Hippocampal formation (tissue), 2 donors: ENCODE data around the gene BAMBI.
A peak's percentile ranks its signal among the peaks of the same experiment; 100 is the strongest.

Source experiments
- DNase-seq, 2 donors: peaks; one replicate each; lab custom pipeline; 2025; lab: John Stamatoyannopoulos, UW

The BAMBI gene

DNA sequence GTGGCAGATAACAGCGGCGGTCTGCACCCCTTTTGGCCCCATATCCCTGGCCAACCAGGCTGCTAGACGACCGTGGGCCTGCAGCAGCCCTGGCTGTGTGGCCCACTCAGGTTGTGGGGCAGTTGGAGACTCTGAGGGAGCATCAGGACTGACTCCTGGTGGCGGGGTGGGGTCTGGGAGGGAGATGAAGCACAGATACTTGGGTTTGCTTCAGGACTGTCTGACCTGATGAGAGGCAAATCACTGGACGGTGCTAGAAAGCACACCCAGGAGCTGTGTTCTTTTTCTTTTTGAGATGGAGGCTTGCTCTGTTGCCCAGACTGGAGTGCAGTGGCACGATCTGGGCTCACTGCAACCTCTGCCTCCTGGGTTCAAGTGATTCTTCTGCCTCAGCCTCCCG lies 28.2 kb downstream of the BAMBI start:
- no peak for DNase-seq

DNA sequence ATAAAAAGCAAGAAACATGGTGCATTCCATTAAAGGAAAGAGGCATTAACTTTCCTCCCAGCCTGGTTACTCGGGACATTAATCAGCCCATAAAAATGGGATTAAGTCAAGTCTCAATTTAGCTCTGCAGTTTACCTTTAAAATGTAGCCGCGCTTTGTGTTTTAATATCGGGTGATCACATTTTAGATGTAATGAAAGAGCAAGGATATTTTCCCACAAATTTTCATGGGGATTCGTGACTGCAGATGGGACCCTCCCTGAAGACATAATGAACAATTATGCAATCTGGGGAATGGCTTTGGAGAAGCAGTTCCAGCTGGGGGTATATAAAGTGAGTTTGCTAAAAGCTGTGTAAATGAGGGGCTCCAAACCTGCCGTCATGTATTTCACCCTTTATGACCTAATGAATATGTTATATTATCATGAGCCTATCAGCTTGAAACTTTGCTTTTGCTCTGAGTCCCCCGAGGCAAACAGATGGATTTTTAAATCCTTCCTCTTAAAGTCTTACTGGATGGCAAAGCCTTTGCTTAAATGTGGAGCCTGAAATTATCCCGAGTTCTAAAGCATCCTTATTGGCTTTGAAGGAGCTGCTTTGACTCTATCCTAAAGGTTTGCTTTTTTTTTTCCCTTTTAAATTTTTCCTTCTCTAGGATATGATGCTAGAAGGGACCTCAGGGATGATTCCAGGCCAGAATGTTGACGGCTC lies 31.8 kb downstream of the BAMBI start:
- no peak for DNase-seq

DNA sequence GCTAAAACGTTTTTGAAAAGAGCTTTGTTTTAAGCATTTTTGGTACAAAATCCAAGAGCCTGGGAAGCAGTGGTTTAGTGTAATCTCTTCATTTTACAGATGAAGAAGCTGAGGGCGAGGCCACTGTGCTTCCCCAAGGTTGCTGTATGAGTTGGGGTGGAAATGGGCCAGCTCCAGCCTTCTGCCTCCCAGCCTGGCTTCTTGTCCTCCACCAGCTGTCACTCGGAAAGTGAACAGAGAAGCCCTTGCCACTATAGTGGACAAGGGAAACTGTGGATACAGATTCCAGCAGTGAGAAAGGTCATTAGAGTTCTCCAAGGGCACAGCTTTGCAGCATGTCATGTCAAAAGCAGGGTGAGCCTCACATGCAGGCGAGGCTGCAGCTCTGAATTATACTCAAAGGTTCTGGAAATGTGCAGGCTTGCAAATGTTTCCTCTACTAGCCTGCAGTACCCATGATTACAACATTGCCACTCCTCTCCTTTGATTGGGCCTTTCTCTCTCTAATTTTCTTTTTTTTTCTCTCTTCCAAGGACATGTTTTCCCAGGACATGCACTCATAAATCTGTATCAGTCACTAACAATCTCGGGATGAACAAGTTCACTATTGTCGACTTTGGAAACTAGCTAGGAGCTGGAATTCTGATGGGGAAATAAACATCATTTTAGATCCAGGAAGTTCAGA lies 33.0 kb downstream of the BAMBI start:
- DNase-seq: no peak

DNA sequence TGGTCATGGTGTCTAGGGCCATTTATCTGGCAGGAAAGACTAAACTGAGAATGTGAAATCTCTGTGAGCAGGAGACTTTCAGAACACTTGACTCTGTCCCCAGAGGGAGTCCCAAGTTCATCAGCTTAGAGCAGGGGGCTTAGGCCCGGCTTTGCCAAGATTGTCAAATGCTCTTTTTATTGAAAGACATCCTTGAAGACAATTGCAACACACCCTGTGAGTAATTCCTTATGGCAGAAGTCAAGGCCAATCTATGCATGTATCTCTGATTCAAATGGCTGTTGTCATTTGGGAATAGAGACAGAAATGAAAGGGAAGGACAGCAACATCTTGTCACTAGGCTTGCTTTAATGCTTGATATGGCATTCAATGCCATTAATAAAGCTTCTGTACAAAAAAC lies 33.7 kb downstream of the BAMBI start:
- no peak for DNase-seq

DNA sequence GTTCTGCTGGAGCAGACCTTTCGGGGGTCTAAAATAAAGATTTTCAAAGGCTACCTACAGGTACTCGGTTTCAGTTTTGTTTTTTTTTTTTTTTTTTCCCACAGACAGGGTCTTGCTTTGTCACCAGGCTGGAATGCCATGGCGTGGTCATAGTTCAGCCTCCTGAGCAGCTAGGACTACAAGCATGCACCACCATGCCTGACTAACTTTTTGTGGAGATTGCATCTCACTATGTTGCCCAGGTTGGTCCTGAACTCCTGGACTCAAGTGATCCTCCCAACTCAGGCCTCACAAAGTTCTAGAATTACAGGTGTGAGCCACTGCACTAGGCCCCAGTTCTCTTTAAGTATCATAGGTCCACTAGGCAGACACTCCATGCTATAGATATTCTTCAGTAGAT lies 34.5 kb downstream of the BAMBI start:
- no peak for DNase-seq

DNA sequence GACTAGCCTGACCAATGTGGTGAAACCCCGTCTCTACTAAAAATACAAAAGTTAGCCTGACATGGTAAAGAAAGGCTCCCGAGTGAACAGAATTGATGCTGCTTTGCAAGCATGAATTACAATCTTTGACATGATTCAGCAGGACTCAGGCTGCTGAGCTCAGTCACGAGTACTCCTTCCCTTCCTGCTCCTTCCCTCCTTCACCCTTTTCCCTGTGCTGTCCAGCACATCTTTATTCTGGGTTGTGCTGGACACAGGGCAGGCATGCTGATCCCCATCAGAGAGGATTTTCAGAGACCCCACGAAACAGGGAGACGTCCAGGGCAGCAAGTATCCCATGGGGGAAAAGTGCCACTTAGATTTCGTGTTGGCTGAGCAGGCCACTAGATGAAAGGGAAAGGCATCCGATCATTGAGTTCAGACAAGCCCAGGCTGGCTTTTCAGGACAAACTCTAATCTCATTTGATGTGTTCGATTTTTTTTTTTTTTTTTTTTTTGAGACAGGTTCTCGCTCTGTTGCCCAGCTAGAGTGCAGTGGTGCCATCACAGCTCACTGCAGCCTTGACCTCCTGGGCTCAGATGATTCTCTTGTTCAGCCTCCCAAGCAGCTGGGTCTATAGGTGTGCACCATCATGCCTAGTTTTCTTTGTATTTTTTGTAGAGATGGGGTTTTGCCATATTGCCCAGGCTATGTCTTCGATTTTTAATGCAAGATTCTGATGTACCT lies 36.5 kb downstream of the BAMBI start:
- no peak for DNase-seq

DNA sequence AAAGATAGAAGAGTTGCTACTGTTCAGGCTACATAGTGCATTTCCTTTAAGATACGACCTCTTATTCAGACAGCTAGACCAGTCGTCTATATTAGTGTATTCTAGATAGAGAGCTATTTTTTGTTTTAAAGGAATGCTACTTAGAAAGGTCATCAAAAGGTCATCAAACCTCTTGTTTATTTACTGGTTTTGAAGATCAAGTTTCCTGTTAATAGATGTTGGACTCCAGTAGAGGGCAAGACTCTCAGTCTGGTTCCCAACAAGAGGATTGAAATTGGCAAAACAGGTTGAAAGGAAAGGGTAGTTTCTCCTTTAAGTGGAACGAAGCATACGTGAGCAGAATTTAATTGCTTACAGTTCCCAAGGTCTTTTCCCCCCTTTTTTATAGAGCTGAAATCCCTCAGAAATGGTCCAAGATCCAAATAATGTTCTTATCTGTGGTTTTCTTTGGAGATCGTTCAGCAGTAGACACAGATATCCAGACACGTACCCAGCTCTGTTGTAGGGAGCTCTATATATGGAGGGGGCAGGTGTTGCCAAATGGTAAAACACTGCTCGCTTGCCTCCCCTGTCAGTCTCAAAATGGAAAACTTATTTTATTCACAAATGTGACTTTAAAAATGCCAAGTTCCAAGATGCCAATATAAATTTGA lies 37.2 kb downstream of the BAMBI start:
- DNase-seq: no peak

DNA sequence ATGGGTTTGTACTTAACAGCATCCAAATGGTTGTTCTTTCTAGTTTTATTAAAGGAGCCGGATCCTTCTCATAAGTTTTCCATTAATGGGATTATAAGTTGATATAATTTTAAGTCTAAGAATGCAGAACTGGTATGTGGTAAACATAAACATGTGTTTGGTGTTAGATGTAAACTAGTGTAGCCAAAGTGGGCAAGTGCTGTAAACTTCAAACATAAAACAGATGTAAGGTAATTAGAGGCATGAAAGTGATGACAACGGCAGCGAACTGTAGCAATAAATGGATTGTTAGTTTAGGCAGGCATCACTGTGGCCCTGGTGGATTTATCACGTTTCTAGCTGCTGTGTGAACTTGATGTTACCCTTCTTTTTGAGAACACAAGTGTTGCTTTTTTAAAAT lies 37.9 kb downstream of the BAMBI start:
- DNase-seq: no peak

DNA sequence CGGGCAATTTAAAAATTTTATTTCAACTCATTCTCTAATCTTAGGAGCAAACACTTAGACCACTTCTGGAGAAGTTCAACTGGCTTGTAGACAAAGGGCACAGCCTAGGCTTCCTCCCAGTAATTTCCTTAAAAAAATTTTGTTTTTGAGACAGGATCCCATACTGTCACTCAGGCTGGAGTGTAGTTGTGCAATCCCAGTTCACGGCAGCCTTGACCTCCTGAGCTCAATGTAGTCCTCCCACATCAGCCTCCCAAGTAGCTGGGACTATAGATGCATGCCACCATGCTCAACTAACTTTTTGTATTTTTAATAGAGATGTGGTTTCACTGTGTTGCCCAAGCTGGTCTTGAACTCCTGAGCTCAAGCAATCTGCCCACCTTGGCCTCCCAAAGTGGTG lies 38.4 kb downstream of the BAMBI start:
- no peak for DNase-seq

DNA sequence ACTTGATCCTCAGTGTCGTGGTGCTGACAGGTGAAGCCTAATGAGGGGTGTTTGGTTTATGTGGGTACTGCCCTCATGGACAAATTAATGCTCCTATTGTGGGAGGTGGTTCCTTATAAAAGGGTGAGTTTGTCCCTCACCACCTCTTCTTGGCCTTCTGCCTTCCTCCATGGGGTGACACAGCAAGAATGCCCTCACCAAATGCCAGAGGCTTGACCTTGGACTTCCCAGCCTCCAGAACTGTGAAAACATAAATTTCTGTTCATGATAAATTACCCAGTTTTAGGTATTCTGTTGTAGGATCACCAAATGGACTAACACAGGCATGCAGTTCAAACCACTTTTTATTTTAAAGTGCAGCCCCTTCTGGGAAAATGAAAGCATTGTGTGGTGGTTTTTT lies 39.4 kb downstream of the BAMBI start:
- DNase-seq: no peak

DNA sequence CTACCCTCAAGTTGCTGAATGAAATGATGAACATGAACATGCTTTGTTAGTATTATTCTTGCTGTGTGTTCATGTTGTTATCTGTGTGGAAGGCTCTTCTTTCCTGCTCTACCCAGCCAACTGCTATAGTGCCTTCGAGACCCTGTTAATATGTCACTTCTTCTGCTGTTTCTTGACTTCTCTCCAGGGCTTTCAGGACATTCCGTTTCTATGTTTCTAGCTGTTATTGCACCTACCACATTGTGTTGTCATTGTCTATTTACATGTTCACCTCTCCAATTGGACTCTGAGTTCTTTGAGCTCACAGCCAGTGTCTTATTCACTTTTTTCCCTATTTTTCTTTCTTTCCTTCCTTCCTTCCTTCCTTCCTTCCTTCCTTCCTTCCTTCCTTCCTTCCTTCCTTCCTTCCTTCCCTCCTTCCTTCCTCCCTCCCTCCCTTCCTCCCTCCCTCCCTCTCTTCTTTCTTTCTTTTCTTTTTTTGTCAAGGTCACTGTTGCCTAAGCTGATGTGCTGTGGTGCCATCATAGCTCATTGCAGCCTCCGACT lies 40.4 kb downstream of the BAMBI start:
- no peak for DNase-seq

DNA sequence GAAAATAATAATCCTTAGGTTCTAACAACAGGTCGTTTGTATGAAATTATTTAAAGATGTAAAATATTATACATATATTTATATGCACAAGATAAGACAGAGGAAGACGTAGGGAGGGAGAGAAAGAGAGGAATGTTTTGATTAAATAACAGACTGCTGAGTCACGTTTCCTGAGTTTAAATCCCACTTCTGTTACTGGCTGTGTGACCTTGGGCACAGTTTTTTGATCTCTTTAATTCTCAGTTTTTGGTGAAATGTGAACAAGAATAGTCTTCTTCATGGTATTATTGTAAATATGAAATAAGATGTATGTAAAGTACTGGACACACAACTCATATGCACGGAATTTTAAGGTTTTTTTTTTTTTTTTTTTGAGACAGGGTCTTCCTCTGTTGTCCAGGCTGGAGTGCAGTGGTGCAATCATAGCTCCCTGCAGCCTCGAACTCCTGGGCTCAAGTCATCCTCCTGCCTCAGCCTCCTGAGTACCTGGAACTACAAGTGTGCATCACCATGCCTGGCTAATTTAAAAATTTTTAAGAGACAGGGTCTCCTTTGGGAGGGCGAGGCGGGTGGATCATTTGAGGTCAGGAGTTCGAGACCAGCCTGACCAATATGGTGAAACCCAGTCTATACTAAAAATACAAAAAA lies 42.6 kb downstream of the BAMBI start:
- no peak for DNase-seq

DNA sequence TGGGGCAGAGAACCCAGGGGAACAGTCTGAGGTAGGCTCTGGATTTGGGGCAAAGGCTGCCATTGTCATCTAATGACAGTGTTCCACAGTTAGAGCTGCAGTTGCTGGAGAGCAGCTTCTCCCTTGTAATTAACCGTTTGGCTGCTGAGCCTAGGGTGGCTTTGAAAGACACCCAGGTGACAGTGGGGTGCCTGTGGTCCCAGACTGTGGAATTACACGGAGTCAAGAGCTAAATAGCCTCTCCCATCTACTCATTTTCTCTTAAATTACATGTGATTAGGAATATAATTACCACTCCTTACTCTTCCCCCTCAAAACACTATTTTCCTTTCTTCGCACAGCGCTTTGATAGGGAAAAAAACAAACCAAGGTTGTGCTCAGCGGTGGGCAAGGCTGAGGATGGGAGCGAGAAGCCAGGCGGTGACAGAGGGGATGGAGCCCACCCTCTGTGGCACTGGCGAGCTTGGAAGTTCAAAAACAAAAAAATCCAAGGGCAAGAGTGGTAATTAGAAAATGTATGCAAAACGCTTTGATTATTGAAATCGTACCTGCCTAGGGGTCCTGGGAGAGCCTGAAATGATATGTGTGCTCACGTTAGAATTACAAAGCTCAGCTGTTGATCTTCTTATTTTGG lies 44.1 kb downstream of the BAMBI start:
- no peak for DNase-seq

DNA sequence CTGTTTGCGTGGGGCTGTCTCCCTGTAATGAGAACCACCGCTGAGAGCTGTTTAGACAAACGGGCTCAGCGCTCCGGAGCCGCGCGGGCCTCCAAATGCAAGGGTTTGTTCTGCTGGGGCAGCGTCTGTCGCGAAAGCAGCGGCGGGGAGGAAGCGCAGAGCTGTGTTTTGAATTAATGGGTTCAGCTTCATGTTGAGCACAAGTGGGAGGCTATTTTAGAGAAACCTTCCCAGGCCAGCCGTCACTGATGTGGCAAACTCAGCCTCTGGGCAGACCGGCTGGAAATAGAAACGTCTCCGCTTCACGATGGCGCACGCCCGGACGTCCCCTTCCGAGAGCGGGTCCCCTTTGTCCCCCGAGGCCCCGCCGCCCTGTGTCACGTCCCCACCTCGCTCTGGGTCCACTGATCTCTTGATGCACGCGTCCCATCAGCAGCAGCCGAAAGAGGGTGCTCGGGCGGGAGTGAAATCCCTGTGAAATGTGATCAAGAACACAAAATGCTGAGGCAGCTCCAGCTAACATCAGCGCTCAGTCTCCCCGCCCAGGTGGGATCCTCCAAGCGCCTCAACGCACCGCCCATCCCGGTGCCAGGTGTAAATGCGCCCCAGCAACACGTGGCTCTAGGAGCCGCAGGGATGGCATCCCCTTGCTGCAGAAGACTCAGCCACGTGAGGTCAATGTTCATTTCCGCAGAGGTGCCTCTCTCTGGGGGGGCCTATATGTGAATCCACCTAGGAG lies 44.9 kb downstream of the BAMBI start:
- peak; percentile 17 to 66 for DNase-seq

DNA sequence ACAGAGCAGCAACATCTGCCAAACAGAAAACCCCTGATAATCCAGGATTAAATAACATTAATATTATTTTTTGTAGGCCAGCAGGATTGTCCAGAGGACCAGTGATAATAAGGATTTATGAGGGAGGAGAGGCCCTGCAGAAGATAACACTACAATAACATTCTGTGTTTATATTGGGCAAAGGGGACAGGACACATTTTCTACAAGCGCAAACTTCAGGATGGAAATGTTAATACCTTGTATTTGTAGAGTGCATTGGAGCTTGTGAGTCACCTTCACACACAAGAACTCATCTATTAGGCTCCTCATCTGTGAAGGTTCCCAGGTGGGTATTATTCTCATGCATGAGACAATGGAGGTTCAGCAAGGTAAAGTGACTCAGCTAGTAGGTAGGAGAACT lies 51.0 kb downstream of the BAMBI start:
- DNase-seq: no peak

DNA sequence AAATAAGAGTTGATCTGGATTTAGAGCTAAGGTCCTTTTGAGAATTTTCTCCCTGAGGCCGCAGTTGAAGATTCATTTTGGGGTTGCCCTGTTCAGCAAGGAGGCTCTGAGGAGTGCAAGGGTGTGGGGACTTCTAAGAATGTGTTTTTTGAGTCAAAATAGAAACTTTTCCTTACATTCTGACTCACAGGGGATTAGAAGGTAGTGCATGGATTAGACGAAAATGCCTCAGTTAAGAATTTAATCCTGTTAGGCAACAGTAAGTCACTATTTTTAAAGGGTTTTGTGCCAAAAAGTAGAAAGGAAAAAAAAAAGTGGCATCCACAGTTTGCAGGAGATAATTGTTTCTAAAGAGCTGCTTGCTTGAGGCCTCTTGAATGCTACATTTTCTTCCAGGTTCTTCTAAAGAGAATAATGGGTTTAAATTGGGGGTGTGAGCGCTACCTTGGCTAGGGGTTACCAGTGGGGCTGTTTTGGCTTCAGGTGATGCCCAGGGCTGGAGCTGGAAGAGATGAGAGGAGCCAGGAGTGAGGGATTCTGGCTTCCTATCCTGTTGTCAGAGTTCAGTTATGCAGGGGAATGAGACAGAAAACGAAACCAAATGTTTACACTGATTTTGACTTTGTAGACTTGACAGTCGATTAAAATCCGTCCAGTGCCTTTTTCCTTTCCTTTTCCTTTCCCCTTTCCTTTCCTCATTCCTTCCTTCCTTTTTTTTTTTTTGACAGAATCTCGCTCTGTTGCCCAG lies 52.9 kb downstream of the BAMBI start:
- no peak for DNase-seq

DNA sequence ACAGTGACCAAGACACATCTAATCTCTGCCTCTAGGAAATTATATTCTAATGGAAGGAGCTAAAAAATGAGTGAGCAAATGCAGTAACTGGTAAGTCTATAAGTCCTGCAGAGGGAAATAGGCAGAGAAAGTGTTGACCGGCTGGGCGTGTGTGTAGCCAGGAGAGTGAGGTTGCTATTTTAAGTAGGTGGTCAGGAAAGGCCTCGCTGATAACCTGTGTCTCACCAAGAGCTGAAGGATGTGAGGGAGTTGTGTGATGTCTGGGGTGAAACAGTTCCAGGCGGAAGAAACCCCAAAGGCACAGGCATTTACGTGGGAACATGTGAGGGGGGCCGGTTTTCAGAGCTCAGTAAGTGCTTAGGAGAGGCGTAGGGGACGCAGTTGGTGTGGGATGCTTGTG lies 54.8 kb downstream of the BAMBI start:
- no peak for DNase-seq
